Measurements from ENCODE around the gene TLL1.

- no peak for TF ChIP-seq CTCF (IDR thresholded peaks at IDR 0.05; ENCODE audit: extremely low read depth in 1 of 2, insufficient read depth in 1 of 2, low read depth in 1 of 2, low read length in 2 of 2)
- no peak for TF ChIP-seq EZH2 (IDR thresholded peaks at IDR 0.05; ENCODE audit: borderline replicate concordance, low read depth, low read length, severe bottlenecking)
- TF ChIP-seq MAX (IDR thresholded peaks at IDR 0.05; ENCODE audit: insufficient read depth, insufficient read length), result no peak
- no peak for TF ChIP-seq JUN (IDR thresholded peaks at IDR 0.05; ENCODE audit: borderline replicate concordance, insufficient read depth, insufficient read length, low read depth)
Observed at GRCh38 chr4:166034965-166035364, 161.9 kb downstream of the TLL1 start.

Data from endothelial cell of umbilical vein (primary cell).